Bronchial epithelial cell (primary cell): ENCODE data around the gene SCAMP3. TPM values are rescaled to one million over a fixed set of nuclear protein-coding genes. Genes with fewer than 3 reads are reported as not detected.

Experiments
- DNase-seq: peaks from one replicate; pipeline ENCODE4 v3.0.0-alpha.2; 2010; ENCODE audit warnings: low read depth
- FAIRE-seq: peaks from 2 replicates; lab custom pipeline; 2011; peaks lifted over from hg19 to GRCh38; lab: Jason Lieb, UNC
- H3K27me3 ChIP-seq: 2 replicates; pipeline ENCODE4 v1.5.1; 2011; ENCODE audit warnings: low read length; ENCODE audit not compliant: control insufficient read depth, insufficient read depth
- H3K36me3 ChIP-seq: 2 replicates; pipeline ENCODE4 v1.5.1; 2011; ENCODE audit warnings: low read length; ENCODE audit not compliant: control insufficient read depth, insufficient read depth
- H3K4me3 ChIP-seq: 2 replicates; pipeline ENCODE4 v1.5.1; 2011; ENCODE audit warnings: mild to moderate bottlenecking, low read depth, low read length, control low read depth
- total RNA-seq: library from RNA; depleted of rRNA; stranded (reverse); fragments of >200 nt; gene quantifications from 2 replicates; pipeline ENCODE4 v1.2.1, GENCODE V29; 2014
- TF ChIP-seq, protein P1 (sequence below): IDR thresholded peaks from 2 replicates; pipeline ENCODE4 v1.5.1; 2011; ENCODE audit warnings: mild to moderate bottlenecking, moderate library complexity, low read length, control low read depth, inconsistent platforms; ENCODE audit not compliant: insufficient read depth, severe bottlenecking

Gene SCAMP3
- total RNA-seq, 1 donor from 2014 or later: 23.4 TPM

DNA sequence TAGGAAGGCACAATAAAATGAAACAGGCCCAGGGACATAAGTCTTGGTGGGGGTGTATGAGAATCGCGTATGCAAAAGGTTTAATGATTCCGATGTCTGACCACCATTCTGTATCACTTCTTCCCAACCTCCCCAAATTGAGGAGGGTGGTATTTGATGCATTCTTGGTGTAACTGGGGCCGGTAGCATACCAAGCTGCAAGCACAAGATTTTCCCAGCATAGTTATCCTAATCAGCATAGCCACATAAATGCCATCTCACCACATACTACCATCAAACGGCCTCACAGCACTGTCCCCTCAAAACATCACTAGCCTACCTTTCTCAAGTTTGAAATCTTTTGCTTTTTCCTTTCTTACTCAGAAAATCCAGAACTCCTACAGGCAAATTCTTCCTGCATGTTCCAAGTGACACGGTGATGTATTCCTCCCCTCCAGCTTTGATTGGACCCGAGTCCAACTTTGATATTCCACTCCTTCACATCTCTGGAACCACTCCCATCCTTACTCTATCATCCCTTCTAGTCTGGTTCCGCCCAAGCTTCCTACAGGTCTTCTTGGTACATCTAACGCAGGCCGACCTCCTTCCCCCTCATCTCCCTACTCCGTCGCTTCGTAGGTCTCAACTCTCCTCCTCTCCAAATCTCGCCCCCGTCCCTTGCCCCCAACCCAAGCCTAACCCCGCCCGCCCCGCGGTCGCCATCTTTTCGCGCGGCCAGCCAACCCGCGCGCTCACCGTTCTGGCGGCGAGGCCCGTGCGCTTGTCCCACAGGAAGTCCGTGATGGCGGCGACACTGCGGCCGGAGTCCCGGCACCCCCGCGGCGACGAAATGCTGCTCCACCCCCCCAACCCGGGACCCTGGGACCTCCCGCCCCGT, 10.5 kb upstream of the SCAMP3 start:
- H3K4me3 ChIP-seq: peak overlapping the region; percentile 74
- DNase-seq (peak; percentile 47), FAIRE-seq (no peak)
- H3K27me3 ChIP-seq: no peaks in the 10 kb centered on the region
- TF ChIP-seq, protein P1, sequence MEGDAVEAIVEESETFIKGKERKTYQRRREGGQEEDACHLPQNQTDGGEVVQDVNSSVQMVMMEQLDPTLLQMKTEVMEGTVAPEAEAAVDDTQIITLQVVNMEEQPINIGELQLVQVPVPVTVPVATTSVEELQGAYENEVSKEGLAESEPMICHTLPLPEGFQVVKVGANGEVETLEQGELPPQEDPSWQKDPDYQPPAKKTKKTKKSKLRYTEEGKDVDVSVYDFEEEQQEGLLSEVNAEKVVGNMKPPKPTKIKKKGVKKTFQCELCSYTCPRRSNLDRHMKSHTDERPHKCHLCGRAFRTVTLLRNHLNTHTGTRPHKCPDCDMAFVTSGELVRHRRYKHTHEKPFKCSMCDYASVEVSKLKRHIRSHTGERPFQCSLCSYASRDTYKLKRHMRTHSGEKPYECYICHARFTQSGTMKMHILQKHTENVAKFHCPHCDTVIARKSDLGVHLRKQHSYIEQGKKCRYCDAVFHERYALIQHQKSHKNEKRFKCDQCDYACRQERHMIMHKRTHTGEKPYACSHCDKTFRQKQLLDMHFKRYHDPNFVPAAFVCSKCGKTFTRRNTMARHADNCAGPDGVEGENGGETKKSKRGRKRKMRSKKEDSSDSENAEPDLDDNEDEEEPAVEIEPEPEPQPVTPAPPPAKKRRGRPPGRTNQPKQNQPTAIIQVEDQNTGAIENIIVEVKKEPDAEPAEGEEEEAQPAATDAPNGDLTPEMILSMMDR: no peak
- peaks cover 23% of the 10 kb centered on the region for H3K36me3 ChIP-seq

- no peaks in the 10 kb centered on the region for H3K27me3 ChIP-seq
- DNase-seq (no peak), FAIRE-seq (no peak)
- H3K36me3 ChIP-seq: peaks cover 35% of the 10 kb centered on the region
- TF ChIP-seq, protein P1: no peak
- no peak overlapping the region for H3K4me3 ChIP-seq
These were observed 7.2 kb upstream of the SCAMP3 start for GRCh38 chr1:155269381-155269780.

DNA sequence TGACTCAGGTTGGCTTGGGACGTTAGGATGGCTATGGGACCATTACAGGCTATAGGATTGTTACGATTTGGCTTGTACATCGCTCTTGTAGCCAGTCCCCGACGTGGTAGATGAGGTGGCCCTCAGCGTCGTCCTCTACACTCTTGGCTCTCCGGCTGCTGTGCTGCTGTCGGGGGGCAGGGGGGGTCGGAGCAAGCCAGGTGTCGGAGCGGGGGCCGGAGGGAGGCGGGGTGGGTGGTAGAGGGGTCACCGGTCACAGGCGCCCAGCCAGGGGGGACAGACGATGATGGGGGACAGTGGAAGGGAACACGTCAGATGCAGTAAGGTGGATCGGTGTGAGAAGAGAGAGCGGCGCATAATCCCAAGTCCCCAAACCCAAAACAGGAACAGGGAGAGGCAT, 6.5 kb upstream of the SCAMP3 start:
- FAIRE-seq (no peak), DNase-seq (no peak)
- TF ChIP-seq, protein P1: no peak
- Histone ChIP-seq H3K4me3 (no peak overlapping the region), H3K36me3 (peaks cover 41% of the 10 kb centered on the region), H3K27me3 (no peaks in the 10 kb centered on the region)

- FAIRE-seq (no peak), DNase-seq (no peak)
- Histone ChIP-seq H3K27me3 (no peaks in the 10 kb centered on the region), H3K36me3 (peaks cover 42% of the 10 kb centered on the region), H3K4me3 (no peak overlapping the region)
- TF ChIP-seq, protein P1: no peak
These were observed 5.2 kb upstream of the SCAMP3 start for GRCh38 chr1:155267373-155267772.

GRCh38 chr1:155266553-155266952, 4.4 kb upstream of the SCAMP3 start:
- H3K27me3 ChIP-seq: no peaks in the 10 kb centered on the region
- FAIRE-seq: no peak
- H3K4me3 ChIP-seq: no peak overlapping the region
- H3K36me3 ChIP-seq: peaks cover 42% of the 10 kb centered on the region
- no peak for DNase-seq
- TF ChIP-seq, protein P1: no peak
